HG02852 (cell line): ENCODE results near the gene STMND1.

ENCODE experiments used
- ATAC-seq: cut with Tn5 transposase; IDR thresholded peaks from one replicate; pipeline ENCODE4 v1.9.1; 2021; ENCODE audit warnings: mild to moderate bottlenecking, moderate library complexity; ENCODE audit not compliant: unreplicated experiment

The STMND1 gene

GRCh38 chr6:17157617-17158016 is 55.8 kb downstream of the STMND1 start:
- ATAC-seq = no peak

DNA sequence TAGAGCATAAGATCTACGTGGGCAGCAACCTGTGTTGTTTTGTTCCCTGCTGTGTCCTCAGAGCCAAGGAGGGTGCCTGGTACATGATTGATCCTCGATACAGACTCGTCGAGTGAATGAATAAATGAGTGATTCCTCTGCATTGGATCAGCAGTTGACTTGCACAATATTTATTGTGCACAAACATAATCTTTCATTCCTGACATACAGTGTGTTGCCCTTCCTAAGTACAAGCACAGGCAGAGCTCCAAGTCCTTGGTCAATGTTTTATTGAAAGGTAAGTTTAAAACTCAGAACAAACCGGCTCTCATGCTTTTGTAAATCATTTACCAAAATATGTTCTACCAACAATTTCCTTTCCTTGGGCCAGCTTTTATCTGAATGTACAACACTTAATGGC is 57.4 kb downstream of the STMND1 start:
- ATAC-seq = no peak

GRCh38 chr6:17161076-17161475 is 59.2 kb downstream of the STMND1 start:
- ATAC-seq = no peak

GRCh38 chr6:17165383-17165782 is 63.5 kb downstream of the STMND1 start:
- no peak for ATAC-seq

DNA sequence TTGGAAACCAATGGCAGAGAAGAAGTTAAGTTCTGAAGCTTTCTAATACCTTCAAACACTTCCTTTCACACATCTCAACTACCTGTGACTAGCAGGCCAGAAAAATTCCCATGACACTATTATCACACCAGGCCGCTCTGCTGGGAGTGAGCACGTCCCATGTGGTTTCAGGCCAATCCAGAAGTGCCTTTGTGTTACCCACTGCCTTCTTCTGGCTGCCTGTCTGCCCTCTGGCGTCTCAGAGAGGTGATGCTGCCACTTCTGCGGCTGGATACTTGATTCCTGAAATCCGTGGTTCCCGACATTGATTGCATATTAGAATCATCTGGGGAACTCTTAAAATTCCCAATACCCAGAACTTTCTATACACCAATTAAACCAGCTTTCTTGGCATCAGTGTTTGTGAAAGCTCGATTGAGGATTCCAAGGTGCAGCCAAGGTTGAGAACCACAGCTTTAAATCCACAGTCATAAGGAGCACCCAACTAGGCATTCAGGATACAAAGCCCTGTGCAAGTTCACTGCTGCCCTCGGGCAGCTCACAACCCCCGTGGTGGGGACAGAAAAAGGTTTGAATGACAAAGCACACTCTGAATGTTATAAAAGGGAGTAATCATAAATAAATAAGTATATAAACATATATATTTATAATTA is 65.6 kb downstream of the STMND1 start:
- no peak for ATAC-seq

DNA sequence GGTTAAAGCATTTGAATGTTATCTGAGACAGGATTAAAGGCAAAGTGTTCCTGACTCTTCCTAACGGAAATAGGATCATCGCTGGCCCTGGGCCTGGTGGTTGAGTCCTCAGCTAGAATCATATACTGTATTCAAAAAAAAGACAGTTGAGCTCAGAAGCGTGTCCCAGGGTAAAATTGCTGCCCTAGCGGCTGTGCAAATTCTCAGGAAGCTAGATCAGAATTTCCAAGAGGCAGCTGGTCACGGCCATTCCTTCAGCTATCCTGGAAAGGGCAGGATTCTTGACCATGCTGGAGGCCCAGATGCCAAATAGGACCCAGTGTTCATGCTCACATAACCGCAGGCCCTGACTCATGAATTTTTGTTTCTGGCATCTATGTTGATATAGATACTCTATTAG is 67.4 kb downstream of the STMND1 start:
- ATAC-seq = no peak

- ATAC-seq = no peak
Measured at GRCh38 chr6:17169711-17170110, 67.9 kb downstream of the STMND1 start.

- no peak for ATAC-seq
Measured at GRCh38 chr6:17172836-17173470, 71.1 kb downstream of the STMND1 start.

DNA sequence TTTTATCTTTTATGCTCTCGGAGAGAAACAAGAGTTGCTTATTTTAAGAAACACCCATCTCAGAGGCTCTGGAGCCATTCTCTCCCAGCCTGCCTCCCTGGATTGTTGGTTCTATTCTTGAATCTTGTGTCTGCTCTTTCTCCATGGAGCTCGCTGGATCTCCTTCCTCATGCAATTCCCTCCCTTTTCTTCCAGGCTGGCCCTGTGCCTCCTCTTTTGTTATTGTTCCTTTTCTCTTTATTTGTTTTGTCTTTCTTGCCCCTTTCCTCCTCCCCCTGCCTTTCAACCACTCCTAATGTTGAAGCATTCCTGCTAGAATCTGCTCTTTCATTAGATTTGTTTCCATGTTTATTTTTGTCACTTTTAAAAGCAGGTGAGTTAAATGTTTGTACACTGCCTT is 76.5 kb downstream of the STMND1 start:
- no peak for ATAC-seq

DNA sequence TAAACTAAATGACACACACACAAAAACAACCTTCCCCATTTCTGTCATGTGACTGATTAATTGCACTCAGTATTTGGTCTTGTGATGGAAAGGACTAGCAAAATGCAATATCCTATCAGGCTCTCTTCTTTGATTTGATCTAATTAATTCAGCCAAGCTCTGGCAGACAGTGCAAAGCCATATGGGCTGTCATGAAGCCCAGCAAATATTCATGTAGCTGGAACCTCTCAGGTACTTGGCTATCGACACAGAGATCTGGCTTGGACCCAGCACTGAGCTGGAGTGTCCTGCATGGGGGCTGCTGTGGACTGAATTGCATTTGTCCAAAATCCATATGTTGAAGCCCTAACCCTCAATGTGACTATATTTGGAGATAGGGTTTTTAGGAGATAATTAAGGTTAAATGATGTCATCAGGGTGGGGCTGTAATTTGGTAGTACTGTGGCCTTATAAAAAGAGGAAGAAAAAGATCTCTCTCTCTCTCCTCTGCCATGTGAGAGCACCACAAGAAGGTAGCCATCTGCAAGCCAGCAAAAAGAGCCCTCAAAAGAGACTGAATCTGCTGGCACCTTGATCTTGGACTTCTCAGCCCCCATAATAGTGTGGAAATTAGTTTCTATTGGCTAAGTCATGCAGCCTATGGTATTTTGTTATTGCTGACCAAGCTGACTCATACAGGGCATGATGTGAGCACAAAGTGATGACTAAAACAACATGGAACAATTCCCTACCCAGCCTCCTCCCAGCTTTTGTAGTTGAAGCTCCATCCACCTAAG is 77.1 kb downstream of the STMND1 start:
- no peak for ATAC-seq

- no peak for ATAC-seq
Measured at GRCh38 chr6:17179530-17180073, 77.8 kb downstream of the STMND1 start.
